Measurements from ENCODE around the gene OR5H1. TPM values are rescaled to one million over a fixed set of nuclear protein-coding genes. Genes with fewer than 3 reads are reported as not detected.
"Not testable (repeated sequence)": the region's sequence is repeated elsewhere in the genome, so short reads cannot be mapped to it uniquely, and the experiment has no call there.

OR5H1 gene
- total RNA-seq, 1 experiment from 2014 or later, result not detected

DNA sequence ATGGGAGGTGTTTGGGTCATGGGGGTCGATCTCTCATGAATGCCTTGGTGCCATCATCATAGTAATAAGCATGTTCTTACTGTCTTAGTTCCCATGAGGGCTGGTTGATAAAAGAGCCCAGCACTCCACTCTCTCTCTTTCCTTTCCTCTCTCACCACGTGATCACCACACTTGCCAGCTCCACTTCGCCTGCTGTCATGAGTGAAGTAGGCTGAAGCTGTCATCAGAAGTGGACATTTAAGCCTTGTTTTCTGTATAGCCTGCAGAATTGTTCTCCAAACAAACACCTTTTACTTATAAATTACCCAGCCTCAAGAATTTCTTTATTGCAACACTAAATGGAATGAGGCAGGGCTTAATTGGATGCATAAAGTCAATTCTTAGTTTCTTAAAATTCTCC, 6.1 kb downstream of the OR5H1 start:
- DNase-seq (ENCODE audit: low read depth, low spot score) (no peak), ATAC-seq (no peak)
- no peaks in the 10 kb centered on the region for H3K4me1 ChIP-seq (ENCODE audit: control insufficient read depth, insufficient read depth, low read length)
- CTCF ChIA-PET, result no interaction called here
- no peak overlapping the region for H3K4me3 ChIP-seq (ENCODE audit: low read depth in 2 of 2, low read length in 2 of 2)
- H3K36me3 ChIP-seq (ENCODE audit: control insufficient read depth, insufficient read depth, low read length), result no peaks in the 10 kb centered on the region
- H3K27ac ChIP-seq (ENCODE audit: low read length), result no peak overlapping the region
- POLR2A ChIA-PET, result no interaction called here
- BruUV-seq (replicated peaks), result no TSS peak
- intact Hi-C loops (cut with micrococcal nuclease; ENCODE audit: unreplicated experiment) (no loop called here), in situ Hi-C loops (cut with HindIII; ENCODE audit: low pct_unique_long_range_greater_than_20kb, low sequenced_read_pairs) (no loop called here)
- no peaks in the 10 kb centered on the region for H3K9me3 ChIP-seq (ENCODE audit: control insufficient read depth, insufficient read depth, low read depth, low read length)
- TF ChIP-seq SIN3A (IDR thresholded peaks at IDR 0.05; ENCODE audit: borderline replicate concordance, insufficient read depth, low read depth, low read length) (no peak), TCF7L2 (IDR thresholded peaks at IDR 0.05; ENCODE audit: low read depth, low read length) (no peak), POLR2AphosphoS5 (IDR thresholded peaks at IDR 0.05; ENCODE audit: low read depth, low read length) (no peak), REST (IDR thresholded peaks at IDR 0.05; ENCODE audit: insufficient read depth in 1 of 2, low read depth in 2 of 2, low read length in 1 of 2) (no peak)
- TF ChIP-seq, protein P1, sequence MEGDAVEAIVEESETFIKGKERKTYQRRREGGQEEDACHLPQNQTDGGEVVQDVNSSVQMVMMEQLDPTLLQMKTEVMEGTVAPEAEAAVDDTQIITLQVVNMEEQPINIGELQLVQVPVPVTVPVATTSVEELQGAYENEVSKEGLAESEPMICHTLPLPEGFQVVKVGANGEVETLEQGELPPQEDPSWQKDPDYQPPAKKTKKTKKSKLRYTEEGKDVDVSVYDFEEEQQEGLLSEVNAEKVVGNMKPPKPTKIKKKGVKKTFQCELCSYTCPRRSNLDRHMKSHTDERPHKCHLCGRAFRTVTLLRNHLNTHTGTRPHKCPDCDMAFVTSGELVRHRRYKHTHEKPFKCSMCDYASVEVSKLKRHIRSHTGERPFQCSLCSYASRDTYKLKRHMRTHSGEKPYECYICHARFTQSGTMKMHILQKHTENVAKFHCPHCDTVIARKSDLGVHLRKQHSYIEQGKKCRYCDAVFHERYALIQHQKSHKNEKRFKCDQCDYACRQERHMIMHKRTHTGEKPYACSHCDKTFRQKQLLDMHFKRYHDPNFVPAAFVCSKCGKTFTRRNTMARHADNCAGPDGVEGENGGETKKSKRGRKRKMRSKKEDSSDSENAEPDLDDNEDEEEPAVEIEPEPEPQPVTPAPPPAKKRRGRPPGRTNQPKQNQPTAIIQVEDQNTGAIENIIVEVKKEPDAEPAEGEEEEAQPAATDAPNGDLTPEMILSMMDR (IDR thresholded peaks at IDR 0.05), result no peak
- H3K27me3 ChIP-seq (ENCODE audit: control insufficient read depth, insufficient read depth, low read length), result no peaks in the 10 kb centered on the region

DNA sequence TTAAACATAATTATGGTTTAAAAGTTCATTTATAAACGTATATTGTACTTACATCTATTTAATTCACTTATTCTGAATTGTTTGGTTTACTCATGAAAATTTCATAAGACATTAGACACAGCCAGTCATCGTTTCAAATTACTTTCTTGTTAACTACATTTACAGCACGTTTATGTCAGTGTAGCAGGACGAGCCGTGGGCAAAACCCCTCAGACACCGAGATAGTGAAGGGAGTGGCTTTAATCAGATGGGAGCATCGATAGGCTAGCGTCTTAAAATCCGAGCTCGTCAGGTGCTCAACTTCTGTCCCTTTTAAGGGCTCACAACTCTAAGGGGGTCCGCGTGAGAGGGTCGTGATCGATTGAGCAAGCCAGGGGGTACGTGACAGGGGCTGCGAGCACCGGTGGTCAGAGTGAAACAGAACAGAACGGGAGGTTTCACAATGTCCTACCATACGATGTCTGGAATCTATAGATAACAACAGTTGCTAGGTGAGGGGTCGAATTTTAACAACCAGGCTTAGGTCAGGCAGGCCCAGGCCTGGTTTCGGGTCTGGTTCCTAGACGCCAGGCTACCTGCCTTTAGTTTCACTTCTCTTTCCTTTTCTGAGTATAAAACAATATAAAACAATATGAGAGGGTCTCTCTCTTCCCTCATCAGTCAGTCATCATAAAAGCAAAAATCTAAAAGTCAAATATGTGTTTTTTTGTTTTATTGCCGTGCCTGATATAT, 7.5 kb downstream of the OR5H1 start:
- POLR2A ChIA-PET; H3K27me3 ChIP-seq (ENCODE audit: control insufficient read depth, insufficient read depth, low read length); H3K4me3 ChIP-seq (ENCODE audit: low read depth in 2 of 2, low read length in 2 of 2); CTCF ChIA-PET; H3K36me3 ChIP-seq (ENCODE audit: control insufficient read depth, insufficient read depth, low read length); in situ Hi-C loops (cut with HindIII; ENCODE audit: low pct_unique_long_range_greater_than_20kb, low sequenced_read_pairs); ATAC-seq; BruUV-seq (replicated peaks); H3K9me3 ChIP-seq (ENCODE audit: control insufficient read depth, insufficient read depth, low read depth, low read length); H3K27ac ChIP-seq (ENCODE audit: low read length); intact Hi-C loops (cut with micrococcal nuclease; ENCODE audit: unreplicated experiment); DNase-seq (ENCODE audit: low read depth, low spot score); H3K4me1 ChIP-seq (ENCODE audit: control insufficient read depth, insufficient read depth, low read length): not testable (repeated sequence)

- Histone ChIP-seq H3K4me1 (ENCODE audit: control insufficient read depth, insufficient read depth, low read length) (no peaks in the 10 kb centered on the region), H3K27me3 (ENCODE audit: control insufficient read depth, insufficient read depth, low read length) (no peaks in the 10 kb centered on the region), H3K9me3 (ENCODE audit: control insufficient read depth, insufficient read depth, low read depth, low read length) (no peaks in the 10 kb centered on the region), H3K36me3 (ENCODE audit: control insufficient read depth, insufficient read depth, low read length) (no peaks in the 10 kb centered on the region), H3K27ac (ENCODE audit: low read length) (no peak overlapping the region), H3K4me3 (ENCODE audit: low read depth in 2 of 2, low read length in 2 of 2) (no peak overlapping the region)
- in situ Hi-C loops (cut with HindIII; ENCODE audit: low pct_unique_long_range_greater_than_20kb, low sequenced_read_pairs) (no loop called here), intact Hi-C loops (cut with micrococcal nuclease; ENCODE audit: unreplicated experiment) (loop anchor here (2.0 kb wide), 1 partner anchor 42 kb away; no protein-coding TSS in a partner anchor)
- ChIA-PET CTCF (no interaction called here), POLR2A (interaction anchor here (0.6 kb wide), 1 partner anchor 403 kb away, joined by 3 read pairs; no protein-coding TSS in a partner anchor)
- TF ChIP-seq REST (IDR thresholded peaks at IDR 0.05; ENCODE audit: insufficient read depth in 1 of 2, low read depth in 2 of 2, low read length in 1 of 2), result no peak
- TF ChIP-seq, protein P1 (IDR thresholded peaks at IDR 0.05), result no peak
- TF ChIP-seq SIN3A (IDR thresholded peaks at IDR 0.05; ENCODE audit: borderline replicate concordance, insufficient read depth, low read depth, low read length), result no peak
- no peak for TF ChIP-seq TCF7L2 (IDR thresholded peaks at IDR 0.05; ENCODE audit: low read depth, low read length)
- TF ChIP-seq POLR2AphosphoS5 (IDR thresholded peaks at IDR 0.05; ENCODE audit: low read depth, low read length), result no peak
- ATAC-seq (no peak), DNase-seq (ENCODE audit: low read depth, low spot score) (no peak)
- BruUV-seq (replicated peaks), result no TSS peak
These were observed 10.0 kb downstream of the OR5H1 start for GRCh38 chr3:98140531-98140930.
